ENCODE results near the gene IRF7. TPM values are rescaled to one million over a fixed set of nuclear protein-coding genes. Genes with fewer than 3 reads are reported as not detected.

The IRF7 gene
- total RNA-seq, 1 donor from 2014 or later = 19.6 TPM

DNA sequence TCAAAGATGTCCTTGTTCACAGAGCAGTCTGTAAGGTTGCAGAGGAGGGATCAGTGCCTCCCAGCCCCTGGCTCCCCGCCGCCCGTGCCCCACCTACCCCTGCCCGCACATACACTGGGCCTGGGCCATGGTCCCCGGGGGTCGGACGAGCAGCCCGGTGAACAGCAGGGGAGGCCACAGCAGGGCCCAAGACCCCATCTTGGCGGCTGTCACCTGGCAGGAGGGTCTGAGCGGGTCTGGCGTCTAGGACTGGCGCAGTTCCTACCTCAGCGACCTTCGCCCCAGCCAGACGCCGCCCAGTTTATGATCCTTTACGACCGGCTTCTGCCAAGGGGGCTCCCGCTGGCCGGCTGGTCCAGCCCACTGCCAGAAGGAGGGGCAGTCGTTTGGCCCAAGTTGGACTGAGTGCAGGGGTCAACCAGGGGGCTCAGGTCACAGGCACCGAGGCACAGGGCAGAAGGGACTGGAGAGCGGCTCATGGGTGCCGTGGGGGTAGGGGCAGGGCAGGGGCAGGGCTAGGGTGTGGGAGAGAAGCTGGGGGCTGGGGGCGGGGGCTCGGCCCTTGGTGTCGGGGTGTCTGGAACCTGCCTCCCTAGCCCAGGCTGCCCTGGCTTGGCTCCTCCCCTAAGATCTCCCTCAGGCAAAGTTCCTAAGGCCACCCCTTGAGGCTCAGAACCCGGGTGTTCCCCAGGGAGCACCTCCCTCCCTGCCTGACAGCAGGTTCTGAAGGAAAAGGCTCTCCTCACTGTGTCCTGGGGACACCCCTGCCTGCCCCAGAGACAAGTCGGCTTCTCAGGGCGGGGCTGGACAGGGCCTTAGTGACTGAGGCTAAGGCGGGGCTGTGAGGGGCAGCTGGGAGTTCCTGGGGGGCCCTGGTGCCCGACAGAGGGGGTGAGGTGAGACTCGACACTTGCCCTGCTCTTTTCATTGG lies 9.2 kb upstream of the IRF7 start, which contains the start of gene CDHR5:
Gene CDHR5, minus strand, starts transcription at position 251 of the 931 bp plus-strand sequence. Its CDS starts 53 bp downstream, at position 198.
- no peak for ATAC-seq
- intact Hi-C loops (cut with DNase I) = no loop called here
- no peak for DNase-seq (ENCODE audit: low spot score)

DNA sequence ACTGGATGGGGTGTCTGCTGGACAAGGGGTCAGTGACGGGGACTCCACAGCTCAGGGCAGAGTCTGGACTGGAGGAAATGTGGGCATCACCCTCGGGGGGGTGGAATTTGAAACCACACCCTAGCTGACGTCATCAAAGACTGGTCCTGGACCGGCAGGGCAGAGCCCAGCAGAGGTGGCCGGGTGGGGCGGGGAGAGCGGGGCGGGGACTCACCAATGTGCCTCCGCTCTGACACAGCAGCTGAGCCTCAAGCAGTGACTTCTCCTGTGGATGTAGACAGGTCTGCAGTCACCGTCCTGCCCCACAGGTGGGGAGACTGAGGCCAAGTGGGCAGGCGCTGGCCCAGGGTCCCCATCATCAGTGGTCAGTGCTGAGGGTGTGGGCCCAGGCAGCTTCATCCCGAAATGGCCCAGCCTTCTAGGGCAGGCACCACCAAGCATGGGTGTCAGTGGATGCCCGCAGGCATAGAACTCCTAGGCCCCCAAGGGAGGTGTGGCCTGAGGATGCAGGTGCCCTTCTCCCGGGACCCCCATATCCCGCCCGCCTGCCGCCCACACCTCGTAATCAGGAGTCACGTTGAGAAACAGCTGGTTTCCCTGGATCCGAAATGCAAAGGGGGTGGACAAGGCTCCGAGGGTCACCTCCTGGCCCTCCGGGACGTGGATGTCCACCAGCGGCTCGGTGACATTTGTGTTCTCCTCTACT lies 8.4 kb upstream of the IRF7 start:
- DNase-seq (ENCODE audit: low spot score) (no peak), ATAC-seq (peak; percentile 4)
- intact Hi-C loops (cut with DNase I) = no loop called here

DNA sequence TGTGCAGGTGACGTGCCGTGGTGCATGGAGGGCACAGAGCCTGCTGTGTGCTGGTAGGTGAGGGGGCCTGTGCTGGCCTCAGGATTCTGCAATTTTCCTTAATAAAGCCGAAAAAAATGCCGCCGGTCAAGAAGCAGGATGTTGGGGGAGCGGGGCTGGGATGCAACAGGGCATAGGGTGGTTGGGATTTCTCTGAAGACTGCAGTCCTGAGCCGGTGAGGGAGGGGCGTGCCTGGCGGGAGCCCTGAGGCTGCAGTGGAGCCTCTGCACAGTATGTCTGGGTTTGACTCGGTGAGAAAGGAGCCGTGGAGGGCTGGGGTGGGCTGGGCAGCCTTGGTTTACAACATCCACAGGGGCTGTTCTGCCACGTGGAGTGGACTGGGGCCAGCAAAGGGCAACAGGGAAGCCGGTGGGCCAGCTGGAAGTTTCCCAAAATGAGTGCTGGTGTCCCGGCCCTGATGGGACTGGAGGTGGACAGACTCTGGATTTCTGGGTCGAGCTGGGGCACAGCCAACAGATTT lies 7.7 kb upstream of the IRF7 start:
- DNase-seq (ENCODE audit: low spot score) = no peak
- ATAC-seq = no peak
- intact Hi-C loops (cut with DNase I) = no loop called here

DNA sequence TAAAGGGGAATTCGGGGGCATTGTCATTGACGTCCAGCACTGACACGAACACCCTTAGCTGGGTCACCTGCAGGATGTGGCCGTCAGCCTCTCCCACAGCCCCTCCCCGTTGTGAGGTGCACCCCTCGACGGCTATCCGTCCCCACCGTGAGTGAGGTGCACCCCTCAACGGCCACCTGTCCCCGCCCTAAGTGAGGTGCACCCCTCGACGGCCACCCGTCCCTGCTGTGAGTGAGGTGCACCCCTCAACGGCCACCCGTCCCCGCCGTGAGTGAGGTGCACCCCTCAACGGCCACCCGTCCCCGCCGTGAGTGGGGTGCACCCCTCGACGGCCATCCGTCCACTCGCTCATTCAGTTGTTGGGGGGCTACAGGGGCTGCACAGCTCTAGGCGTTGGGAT lies 6.1 kb upstream of the IRF7 start:
- intact Hi-C loops (cut with DNase I) = no loop called here
- ATAC-seq (no peak), DNase-seq (ENCODE audit: low spot score) (no peak)

DNA sequence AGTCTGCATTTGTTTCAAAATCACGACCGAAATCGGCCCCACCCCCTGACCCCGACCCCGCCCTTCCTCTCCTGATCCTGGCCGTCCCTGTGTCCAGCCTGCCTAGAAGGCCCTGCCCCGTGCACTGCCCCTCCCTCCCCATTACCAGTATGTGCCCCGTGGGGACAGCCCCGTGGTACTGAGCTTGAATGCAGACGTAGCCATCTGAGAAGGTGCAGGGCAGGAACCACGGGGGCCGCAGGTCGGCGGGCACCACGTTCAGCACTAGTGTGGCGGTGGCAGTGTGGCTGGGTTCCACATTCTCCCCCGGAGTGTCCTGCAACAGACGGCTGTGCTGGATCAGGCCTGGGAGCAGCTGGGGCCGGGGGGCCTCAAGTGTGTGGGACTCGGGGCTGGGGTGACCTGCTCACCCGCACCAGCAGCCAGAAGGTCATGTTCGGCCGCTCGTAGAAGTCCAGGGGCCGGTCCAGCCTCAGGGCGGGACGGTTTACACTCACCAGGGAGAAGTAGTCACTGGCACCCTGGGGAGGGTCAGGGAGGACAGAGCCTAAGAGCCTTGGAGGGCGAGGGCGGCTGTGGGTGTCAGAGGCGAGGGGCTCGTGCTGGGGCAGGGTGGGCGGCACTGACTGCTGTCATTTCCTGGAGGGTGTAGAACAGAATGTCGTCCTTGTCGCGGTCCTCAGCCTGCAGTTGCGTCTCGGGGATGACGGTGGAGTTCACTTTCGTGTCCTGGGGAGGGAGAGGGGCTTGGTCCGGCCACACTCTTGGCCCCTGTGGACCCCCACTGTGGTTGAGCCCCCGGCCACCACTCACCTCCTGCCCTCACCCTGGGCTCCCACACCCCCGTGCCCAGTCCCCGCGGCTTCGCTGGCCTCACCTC lies 5.4 kb upstream of the IRF7 start:
- DNase-seq (ENCODE audit: low spot score) (no peak), ATAC-seq (no peak)
- intact Hi-C loops (cut with DNase I) = no loop called here

DNA sequence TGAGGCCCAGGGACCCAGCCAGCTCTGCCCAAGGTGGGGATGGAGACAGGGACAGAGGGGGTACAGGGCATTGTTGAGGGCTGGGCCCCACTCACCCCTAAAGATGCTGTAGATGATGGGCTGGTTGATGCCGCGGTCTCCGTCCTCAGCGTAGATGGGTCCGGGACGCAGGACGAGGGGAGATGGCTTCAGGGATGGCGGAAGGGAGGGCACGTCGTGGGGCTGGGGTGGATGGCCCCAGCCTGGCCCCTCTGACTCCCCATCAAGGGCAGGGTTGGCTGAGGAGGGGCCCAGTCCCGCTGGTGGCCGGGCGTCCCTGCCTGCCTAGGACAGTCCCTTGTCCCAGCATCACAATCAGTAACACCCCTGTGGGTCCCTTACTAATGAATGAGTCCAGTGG lies 4.5 kb upstream of the IRF7 start:
- no peak for DNase-seq (ENCODE audit: low spot score)
- intact Hi-C loops (cut with DNase I) = no loop called here
- no peak for ATAC-seq

DNA sequence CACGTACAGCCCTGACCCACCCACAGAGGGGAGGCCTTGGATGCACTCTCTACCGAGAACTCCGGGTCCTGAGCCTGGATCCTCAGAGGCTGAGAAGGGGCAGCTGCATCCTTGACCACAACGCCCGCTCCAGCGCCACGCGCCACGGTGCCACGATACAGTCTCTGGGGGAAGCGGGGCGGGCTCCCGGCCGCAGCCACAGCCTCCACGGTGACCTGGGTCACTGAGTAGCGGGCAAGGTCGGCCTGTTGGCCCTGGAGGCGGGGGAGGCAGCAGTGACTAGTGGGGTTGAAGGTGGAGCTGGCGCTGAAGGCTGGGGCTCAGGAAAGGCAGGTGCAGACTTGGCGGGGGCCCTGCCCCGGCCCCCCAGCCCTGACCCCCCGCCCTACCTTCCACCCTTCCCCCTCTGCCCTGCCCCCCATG lies 3.9 kb upstream of the IRF7 start:
- DNase-seq (ENCODE audit: low spot score) (no peak), ATAC-seq (no peak)
- intact Hi-C loops (cut with DNase I) = no loop called here

DNA sequence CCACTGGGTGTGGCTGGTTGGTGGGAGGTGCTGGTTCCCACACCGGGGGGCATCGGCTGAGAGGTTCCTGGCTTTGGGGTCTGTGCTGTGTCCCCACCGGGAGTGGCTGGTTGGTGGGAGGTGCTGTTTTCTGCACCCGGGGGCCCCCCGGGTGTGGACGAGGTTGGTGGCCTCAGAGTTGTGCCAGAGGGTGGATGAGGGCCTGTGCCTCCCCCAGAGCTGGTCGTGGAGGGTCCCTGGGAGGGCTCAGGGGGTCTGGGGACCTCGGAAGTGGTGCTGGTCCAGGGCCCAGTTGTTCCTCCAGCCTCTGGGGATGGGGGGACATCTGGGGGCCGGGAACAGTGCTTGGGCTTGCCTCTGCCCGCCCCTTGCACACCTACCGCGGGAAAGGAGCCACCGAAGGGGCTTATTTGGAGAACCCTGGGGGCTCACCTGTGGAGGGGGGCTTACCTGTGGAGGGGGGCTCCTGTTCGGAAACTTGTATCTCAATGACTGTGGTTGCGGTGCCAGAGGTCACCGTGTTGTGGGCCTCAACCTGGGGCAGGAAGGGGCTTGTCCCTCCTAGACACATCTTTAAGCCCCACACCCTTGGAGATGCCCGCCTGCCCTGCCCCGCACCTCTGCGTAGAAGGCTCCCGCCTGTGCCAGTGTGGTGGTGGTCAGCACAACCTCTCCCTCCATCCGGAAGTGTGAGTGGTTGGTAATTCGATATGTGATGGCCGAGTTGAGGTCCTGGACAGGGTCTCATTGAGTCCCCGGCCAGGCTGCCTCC lies 3.3 kb upstream of the IRF7 start:
- ATAC-seq (no peak), DNase-seq (ENCODE audit: low spot score) (no peak)
- intact Hi-C loops (cut with DNase I) = no loop called here

DNA sequence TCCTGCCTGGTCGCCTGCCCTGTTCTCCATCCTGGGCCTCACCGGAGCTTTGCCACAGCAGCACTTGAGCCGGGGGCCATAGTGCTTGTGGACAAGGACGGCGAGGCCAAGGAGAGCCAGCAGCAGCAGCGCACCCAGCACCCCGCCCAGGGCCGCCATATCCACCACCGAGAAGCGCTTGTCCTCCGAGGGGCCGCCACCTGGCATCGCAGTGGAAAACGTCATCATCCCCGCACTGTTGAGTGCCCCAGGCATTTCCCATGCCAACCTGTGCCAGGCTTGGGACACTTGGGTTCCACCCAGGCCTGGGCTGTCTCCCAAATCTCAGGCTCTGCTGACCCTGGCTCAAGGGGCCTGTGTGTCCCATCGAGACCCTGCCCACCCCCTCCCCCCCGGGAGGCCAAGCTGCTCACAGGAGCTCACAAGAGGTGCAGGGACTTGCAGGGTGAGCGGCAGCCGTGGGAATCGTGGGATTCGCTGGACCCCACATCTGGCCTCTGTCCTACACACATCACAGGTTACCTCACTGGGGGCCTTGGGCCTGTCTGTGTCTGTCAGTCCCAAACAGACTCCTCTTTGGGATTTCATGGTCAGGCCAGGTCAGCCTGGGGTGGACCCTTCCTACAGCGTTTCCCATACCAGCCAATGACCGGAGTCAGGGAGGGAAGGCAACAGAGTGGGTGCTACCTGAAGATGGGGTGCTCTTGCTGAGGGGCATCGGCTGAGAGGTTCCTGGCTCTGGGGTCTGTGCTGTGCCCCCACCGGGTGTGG lies 2.3 kb upstream of the IRF7 start:
- intact Hi-C loops (cut with DNase I) = no loop called here
- DNase-seq (ENCODE audit: low spot score) (no peak), ATAC-seq (no peak)

DNA sequence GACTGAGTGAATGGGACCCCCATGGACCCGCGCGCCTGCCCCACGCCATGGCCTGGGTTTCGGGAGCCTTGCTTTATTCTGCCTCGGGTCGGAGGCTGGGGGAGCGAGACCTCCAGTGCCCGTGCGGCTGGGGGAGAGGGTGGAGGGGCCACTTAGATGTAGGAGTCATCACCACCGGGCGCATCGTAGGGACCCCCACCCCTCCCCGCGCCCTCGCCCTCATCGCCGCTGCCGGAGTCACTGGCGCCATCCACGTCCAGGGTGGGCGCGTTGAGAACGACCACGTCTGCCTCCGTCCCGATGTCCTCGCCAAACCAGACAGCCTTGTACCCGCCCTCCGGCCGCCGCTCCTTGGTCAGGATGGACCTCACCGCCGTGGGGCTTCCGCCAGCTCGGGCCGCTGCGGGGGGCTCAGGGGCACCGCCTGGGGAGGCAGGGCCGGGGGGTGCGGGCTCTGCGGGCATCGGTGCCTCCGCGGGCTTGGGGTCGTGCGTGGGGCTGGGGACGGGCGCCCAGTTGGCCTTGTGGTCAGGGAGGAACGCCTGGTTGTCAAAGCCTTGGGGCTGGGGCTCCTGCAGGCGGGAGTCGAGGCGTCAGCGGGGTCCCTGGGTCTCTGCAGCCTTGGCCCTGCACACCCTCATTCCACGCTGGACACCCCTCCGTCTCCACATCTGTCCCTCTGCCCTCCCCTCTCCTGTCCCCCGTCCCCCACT lies 1.6 kb upstream of the IRF7 start:
- DNase-seq (ENCODE audit: low spot score) = no peak

DNA sequence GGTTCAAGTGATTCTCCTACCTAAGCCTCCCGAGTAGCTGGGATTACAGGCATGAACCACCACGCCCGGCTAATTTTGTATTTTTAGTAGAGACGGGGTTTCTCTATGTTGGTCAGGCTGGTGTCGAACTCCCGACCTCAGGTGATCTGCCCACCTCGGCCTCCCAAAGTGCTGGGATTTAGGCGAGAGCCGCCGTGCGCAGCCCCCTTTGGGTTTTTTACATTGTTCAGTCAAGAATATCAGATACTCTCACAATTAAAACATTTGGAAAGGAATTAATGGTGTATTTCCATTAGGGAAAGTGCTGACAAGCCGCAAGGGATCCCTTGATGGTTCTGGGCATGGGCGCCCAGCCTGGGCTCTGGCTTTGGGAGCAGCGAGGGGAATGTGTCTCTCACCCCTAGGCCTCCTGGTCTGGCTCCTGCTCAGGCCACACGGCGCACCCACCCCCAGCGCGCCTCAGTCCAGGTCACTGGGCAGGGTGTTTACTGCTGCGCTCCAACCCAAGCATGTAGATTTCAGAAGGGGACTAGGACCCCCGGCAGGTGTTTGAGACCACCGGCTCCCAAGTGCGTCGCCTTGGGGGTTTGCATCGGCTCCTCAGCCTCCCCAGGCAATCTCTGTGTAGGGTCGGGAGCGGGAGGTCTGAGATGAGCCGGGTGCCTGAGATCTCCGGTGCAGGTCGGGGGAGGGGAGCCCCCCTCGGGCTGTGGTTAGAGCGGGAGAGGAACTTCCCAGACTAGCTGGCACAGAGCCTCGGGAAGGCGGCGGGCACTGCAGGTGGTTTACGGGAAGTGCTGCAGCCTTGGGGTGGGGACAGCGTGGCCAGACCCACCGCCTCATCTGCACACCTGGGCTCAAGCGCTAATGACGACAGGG lies 809 bp upstream of the IRF7 start:
- ATAC-seq (no peak), DNase-seq (ENCODE audit: low spot score) (no peak)
- intact Hi-C loops (cut with DNase I) = no loop called here

More for the DNA sequence above, 1.6 kb upstream of the IRF7 start:
- intact Hi-C loops (cut with DNase I) = no loop called here
- no peak for ATAC-seq

DNA sequence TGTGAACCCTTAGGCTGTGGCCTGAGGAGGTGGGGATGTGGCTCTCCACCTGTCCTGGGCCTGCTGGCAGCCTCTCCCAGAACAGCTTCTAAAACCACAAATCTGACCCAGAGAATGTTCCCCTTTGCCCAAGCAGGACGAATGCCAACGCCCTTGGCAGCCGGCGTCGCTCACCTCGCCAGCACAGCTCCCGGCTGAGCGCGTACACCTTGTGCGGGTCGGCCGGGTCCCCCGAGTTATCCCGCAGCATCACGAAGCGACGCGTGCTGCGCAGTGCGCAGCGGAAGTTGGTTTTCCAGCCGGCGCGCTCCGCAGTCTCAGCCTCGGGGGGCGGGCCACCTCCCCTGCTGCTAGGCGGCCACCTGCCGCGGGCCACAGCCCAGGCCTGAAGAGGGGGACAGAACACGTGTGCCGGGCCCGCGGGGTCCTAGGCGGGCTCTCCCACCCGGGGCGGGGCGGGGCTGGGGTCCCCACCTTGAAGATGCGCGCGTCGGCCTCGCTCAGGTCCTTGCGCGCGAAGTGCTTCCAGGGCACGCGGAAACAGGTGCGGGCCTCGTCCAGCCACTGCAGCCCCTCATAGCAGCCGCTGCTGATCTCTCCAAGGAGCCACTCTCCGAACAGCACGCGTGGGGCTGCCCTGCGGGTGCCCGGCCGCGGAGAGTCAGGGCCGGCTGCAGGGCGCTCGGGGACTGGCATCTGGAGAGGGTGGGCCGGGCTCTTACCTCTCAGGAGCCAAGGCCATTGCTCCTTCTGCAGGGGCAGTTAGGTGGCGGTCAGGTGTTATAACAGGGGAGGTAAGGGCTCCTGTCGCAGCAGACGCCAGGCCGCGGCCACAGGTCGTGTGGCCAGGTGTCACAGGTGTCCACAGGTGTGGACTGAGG lies 887 bp downstream of the IRF7 start:
- intact Hi-C loops (cut with DNase I) = no loop called here
- ATAC-seq (peak; percentile 6), DNase-seq (ENCODE audit: low spot score) (no peak)

DNA sequence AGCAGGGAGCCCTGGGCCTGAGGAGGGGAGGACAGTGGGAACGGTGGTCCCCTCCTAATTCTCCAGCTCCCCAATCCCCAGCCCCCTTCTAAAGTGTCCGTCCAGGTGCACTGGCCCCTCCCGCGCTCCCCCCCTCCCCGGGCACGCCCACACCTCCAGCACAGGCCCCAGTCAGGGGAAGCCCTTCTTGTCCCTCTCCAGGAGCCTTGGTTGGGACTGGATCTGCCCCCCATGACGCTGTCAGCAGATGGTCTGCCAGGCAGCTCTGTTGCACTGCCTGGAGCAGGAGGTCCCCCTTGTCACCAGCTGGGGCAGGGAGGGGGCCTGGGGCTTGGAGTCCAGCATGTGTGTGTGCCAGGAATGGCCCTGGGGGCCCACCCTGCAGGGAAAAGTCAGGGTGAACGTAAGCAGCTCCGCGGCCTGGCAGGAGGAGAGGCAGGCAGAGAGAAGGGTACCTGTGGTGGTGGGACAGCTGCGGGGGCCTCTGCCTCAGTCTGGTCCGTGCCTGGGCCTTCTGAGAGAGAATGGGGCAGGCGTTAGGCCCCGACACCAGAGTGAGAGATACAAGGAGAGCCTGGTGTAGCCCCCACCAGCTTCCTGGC lies 1.6 kb downstream of the IRF7 start:
- intact Hi-C loops (cut with DNase I) = no loop called here
- DNase-seq (ENCODE audit: low spot score) = no peak
- no peak for ATAC-seq

DNA sequence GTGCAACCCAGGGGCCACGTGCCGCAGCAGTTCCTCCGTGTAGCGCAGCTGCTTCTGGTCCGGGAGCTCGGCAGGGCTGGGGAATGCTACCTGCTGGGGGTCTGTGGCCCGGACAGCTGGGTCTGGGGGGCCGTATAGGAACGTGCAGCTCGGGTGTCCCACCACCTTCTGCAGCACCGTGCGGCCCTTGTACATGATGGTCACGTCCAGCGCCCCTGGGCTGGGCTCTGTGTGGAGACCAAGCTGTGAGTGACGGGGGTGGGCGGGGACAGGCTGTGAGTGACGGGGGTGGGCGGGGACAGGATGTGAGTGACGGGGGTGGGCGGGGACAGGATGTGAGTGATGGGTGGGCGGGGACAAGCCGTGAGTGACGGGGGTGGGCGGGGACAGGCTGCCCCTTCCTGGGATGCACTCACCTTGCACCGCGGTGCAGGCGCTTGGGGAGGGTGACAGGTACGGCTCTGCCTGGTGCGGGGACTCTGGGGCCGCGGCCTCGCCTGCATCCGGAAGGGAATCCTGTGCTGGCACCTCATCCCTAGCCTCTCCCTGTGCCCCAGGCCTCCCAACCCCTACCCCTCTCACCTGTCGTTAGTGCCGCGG lies 2.3 kb downstream of the IRF7 start:
- ATAC-seq (no peak), DNase-seq (ENCODE audit: low spot score) (peak; percentile 82)
- intact Hi-C loops (cut with DNase I) = no loop called here

DNA sequence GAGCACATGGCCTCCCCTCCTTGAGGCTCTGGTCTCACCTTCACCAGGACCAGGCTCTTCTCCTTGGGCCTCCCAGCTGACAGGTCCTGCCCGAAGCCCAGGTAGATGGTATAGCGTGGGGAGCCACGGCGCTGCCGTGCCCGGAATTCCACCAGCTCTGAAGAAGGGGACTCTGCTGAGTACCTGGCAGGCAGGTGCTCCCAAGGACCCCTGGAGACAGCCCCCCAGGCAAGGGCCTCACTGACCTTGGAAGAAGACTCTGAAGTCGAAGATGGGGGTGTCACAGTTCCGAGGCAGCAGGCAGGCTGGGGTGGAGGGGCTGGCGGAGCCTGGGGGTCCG lies 2.8 kb downstream of the IRF7 start:
- ATAC-seq (no peak), DNase-seq (ENCODE audit: low spot score) (no peak)
- intact Hi-C loops (cut with DNase I) = no loop called here
